ENCODE measurements around the gene ESRRA. TPM values are rescaled to one million over a fixed set of nuclear protein-coding genes. Genes with fewer than 3 reads are reported as not detected.

The ESRRA gene
- total RNA-seq, 4 donors from 2014 or later: 63.5 to 95.8 (median 76.1) TPM

GRCh38 chr11:64327993-64328392 is 22.7 kb downstream of the ESRRA start:
- no peak for DNase-seq (ENCODE audit: extremely low spot score)
- intact Hi-C loops (cut with DNase I): no loop called here
- H3K36me3 ChIP-seq: peaks cover 0 to 5% (median 2%) of the 10 kb centered on the region in 4 donors
- H3K4me3 ChIP-seq: no peak overlapping the region
- no peak for TF ChIP-seq CTCF (IDR thresholded peaks at IDR 0.05)
- no peak for TF ChIP-seq POLR2AphosphoS5 (IDR thresholded peaks at IDR 0.05)
- TF ChIP-seq POLR2A (IDR thresholded peaks at IDR 0.05; ENCODE audit: low read depth): no peak
- TF ChIP-seq EP300 (IDR thresholded peaks at IDR 0.05): no peak
- no peaks in the 10 kb centered on the region for H3K27me3 ChIP-seq
- 93% methylated on average over 3 of the region's 3 CpGs for WGBS
- no peak overlapping the region for H3K27ac ChIP-seq (replicated peaks in 1 of 4)
- peaks cover 4 to 11% (median 9%) of the 10 kb centered on the region in 4 donors for H3K4me1 ChIP-seq
- H3K9me3 ChIP-seq: no peaks in the 10 kb centered on the region

GRCh38 chr11:64330888-64331287 is 25.6 kb downstream of the ESRRA start:
- Histone ChIP-seq H3K36me3 (no peaks in the 10 kb centered on the region), H3K9me3 (no peaks in the 10 kb centered on the region), H3K4me1 (peaks cover 4 to 11% (median 9%) of the 10 kb centered on the region in 4 donors), H3K27ac (replicated peaks in 1 of 4) (no peak overlapping the region), H3K27me3 (no peaks in the 10 kb centered on the region), H3K4me3 (no peak overlapping the region)
- no peak for DNase-seq (ENCODE audit: extremely low spot score)
- 84% methylated on average over 11 of the region's 11 CpGs for WGBS
- no peak for TF ChIP-seq CTCF (IDR thresholded peaks at IDR 0.05)
- no peak for TF ChIP-seq EP300 (IDR thresholded peaks at IDR 0.05)
- TF ChIP-seq POLR2A (IDR thresholded peaks at IDR 0.05; ENCODE audit: low read depth): no peak
- no peak for TF ChIP-seq POLR2AphosphoS5 (IDR thresholded peaks at IDR 0.05)
- intact Hi-C loops (cut with DNase I): no loop called here

GRCh38 chr11:64331569-64332371 is 26.4 kb downstream of the ESRRA start:
- Histone ChIP-seq H3K4me1 (peaks cover 4 to 11% (median 9%) of the 10 kb centered on the region in 4 donors), H3K4me3 (no peak overlapping the region), H3K9me3 (no peaks in the 10 kb centered on the region), H3K36me3 (no peaks in the 10 kb centered on the region), H3K27ac (replicated peaks in 1 of 4) (no peak overlapping the region), H3K27me3 (no peaks in the 10 kb centered on the region)
- no peak for DNase-seq (ENCODE audit: extremely low spot score)
- 40% methylated on average over 11 of the region's 20 CpGs for WGBS
- TF ChIP-seq CTCF (IDR thresholded peaks at IDR 0.05) (peak; percentile 13 to 34 (median 26)), POLR2A (IDR thresholded peaks at IDR 0.05; ENCODE audit: low read depth) (no peak)
- intact Hi-C loops (cut with DNase I): no loop called here

- Histone ChIP-seq H3K27me3 (no peaks in the 10 kb centered on the region), H3K4me1 (peaks cover 4 to 11% (median 9%) of the 10 kb centered on the region in 4 donors), H3K9me3 (no peaks in the 10 kb centered on the region), H3K27ac (replicated peaks in 1 of 4) (no peak overlapping the region), H3K36me3 (no peaks in the 10 kb centered on the region), H3K4me3 (no peak overlapping the region)
- no peak for DNase-seq (ENCODE audit: extremely low spot score)
- TF ChIP-seq POLR2AphosphoS5 (IDR thresholded peaks at IDR 0.05) (no peak), POLR2A (IDR thresholded peaks at IDR 0.05; ENCODE audit: low read depth) (no peak), EP300 (IDR thresholded peaks at IDR 0.05) (no peak), CTCF (IDR thresholded peaks at IDR 0.05) (no peak)
- 86% methylated on average over 8 of the region's 8 CpGs for WGBS
- intact Hi-C loops (cut with DNase I): no loop called here
Measured at GRCh38 chr11:64333556-64333955, 28.2 kb downstream of the ESRRA start.
